ENCODE measurements around the gene CAPZA3. TPM values are rescaled to one million over a fixed set of nuclear protein-coding genes. Genes with fewer than 3 reads are reported as not detected.
"Not testable (repeated sequence)": the region's sequence is repeated elsewhere in the genome, so short reads cannot be mapped to it uniquely, and the experiment has no call there.

Gene CAPZA3
- total RNA-seq, 1 donor from 2014 or later: not detected

DNA sequence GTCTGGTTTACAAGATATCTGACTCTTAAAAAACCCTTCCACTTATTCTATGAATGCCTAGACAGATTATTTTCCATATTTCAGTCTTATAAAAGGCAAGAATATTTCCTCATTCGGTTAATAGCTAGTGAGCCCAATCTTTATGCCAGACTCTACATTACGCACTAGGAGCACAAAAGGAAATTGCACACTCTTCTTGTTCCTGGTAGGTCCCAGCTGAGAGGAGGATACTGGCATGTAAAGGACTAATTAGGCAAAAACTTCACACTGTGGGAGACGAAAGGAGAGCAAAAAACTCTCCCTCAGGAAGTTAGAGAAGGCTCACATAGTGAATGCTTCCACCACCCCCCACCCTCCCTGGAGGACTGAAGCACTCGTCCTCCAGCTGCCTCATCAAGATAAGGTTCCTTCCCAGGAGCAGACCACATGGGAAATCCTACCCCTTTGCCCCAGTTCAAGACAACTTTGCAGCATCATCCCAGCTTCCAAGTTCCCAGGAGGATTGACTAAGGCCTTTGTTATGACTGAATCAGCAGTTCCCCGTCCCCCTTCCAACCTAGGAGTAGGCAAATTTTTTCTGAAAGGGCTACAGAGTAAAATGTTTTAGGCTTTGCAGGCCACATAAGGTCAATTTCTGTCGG lies 14.5 kb downstream of the CAPZA3 start:
- peak; percentile 86 for ATAC-seq
- intact Hi-C loops (cut with DNase I): no loop called here
- no peak for DNase-seq (ENCODE audit: low spot score)

DNA sequence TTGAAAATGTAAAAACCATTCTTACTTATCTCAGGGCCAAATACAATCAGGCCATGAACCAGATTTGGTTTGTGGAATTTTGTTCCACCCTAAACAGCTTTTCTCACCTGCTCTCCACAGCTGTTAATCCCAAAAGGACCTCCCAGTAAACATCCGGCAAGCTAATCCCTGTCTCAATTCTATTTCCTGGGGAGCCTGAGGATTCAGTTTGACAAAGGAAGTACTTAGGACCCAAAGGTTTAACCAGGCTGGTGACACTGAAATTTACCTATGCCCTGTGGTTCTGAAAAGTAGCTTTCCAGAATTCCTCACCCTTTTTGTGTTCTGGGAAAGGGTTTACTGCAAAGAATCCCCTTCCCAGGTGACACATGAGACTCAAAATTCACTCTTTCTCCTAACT lies 15.0 kb downstream of the CAPZA3 start:
- intact Hi-C loops (cut with DNase I): no loop called here
- no peak for ATAC-seq
- DNase-seq (ENCODE audit: low spot score): no peak

DNA sequence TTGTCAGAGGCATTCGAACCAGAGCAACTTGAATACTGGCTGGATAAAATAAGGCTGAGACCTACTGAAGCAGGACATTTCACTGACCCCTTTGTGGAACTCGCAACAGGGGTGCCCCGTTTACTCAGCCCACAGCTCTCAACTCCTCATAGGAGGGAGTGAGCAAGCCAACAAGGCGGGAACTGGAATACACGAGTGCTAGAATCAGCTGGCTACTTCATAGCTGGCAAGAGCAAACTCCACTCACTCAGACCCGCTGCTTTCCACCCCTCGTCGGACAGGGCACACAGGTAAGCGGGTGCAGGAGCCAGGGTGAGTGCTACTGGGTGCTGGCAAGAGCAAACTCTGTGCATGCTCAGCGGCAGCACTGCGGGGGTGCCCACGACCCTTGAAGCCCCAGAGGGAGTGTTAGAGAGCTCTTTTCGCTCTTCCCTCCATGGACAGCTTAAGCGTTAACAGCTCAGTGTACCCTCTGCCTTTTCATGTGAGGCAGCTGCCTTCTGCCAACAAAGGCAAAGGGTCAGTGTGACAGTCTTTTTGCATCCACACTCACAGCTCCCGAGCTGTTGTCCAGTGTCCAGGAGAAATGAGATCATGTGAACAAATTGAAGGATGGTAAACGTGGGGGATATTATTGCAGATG lies 15.7 kb downstream of the CAPZA3 start:
- intact Hi-C loops (cut with DNase I): no loop called here
- no peak for DNase-seq (ENCODE audit: low spot score)

DNA sequence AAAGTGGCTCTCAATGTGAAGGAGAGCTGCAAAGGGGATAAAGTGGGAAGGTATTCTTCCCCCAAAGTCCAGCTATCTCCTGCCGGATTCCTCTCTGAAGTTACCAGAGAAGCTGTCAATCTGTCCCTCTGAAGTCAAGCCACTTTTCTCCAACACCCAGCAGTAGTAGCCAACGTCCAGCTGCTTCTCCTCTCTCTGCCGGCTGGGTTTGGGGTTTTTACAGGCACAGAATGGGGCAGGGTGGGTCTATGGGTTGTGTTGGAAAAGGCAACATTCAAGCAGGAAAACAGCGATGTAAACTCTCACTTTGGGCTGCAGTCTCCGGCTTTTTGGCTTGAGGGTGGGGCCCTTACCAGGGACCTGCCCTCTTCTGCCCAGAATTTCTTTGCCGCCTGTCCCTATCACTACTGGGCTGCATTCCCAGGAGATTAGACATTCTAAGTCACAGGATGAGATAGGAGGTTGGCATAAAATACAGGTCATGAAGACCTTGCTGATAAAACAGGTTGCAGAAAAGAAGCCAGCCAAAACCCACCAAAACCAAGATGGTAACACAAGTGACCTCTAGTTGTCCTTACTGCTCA lies 16.3 kb downstream of the CAPZA3 start:
- ATAC-seq (no peak), DNase-seq (ENCODE audit: low spot score) (no peak)
- intact Hi-C loops (cut with DNase I): no loop called here

More for the DNA sequence above, 15.7 kb downstream of the CAPZA3 start:
- peak; percentile 46 for ATAC-seq

DNA sequence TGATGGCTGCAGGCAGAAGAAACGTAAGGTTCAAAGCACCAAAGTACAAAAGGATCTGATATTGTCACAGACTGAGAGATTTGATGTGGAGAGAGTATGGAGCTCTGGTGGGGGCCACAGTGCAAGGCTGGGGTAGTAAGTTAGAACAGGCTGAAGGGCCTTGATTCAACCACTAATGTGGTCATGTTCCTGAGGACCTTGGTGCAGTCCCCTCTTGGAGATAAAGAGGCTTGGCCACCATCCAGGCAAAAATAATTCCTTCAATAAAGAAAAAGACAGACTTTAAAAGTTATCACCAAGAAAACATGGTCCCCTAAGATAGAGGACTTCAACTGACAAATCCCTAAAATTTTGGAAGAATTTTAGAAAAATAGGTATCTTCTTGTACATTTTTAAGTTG lies 17.4 kb downstream of the CAPZA3 start:
- DNase-seq (ENCODE audit: low spot score) (no peak), ATAC-seq (no peak)
- intact Hi-C loops (cut with DNase I): no loop called here

DNA sequence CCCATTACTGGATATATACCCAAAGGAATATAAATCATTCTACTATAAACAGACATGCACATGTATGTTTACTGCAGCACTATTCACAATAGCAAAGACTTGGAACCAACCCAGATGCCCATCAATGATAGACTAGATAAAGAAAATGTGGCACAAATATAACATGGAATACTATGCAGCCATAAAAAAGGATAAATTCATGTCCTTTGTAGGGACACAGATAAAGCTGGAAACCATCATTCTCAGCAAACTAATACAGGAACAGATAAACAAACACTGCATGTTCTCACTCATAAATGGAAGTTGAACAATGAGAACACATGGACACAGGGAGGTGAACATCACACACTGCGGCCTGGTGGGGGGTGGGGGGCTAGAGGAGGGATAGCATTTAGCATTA lies 28.6 kb downstream of the CAPZA3 start:
- intact Hi-C loops (cut with DNase I); DNase-seq (ENCODE audit: low spot score); ATAC-seq: not testable (repeated sequence)

DNA sequence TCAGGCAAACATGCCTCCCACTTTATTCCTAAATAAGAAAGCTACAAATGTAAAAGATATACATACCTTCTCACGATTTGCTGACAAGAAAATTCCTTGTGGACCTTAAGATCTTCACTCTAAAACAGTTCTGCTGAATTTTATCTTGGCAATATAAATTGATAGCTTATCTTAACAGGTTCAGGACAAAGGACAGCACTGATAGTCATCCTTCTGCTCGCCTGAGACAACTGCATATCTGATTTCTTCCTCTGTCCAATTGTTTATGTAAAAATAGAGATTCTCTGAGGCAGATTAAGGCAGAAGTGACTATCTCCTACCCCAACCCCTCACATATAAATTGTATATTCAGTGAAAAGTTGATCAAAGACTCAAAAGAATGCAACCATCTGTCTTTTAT lies 44.9 kb downstream of the CAPZA3 start:
- DNase-seq (ENCODE audit: low spot score): no peak
- ATAC-seq: no peak

DNA sequence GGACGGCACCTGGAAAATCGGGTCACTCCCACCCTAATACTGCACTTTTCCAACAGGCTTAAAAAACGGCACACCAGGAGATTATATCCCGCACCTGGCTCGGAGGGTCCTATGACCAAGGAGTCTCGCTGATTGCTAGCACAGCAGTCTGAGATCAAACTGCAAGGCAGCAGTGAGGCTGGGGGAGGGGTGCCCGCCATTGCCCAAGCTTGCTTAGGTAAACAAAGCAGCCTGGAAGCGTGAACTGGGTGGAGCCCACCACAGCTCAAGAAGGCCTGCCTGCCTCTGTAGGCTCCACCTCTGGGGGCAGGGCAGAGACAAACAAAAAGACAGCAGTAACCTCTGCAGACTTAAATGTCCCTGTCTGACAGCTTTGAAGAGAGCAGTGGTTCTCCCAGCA lies 47.5 kb downstream of the CAPZA3 start:
- DNase-seq (ENCODE audit: low spot score); intact Hi-C loops (cut with DNase I); ATAC-seq: not testable (repeated sequence)

More for the DNA sequence above, 44.9 kb downstream of the CAPZA3 start:
- intact Hi-C loops (cut with DNase I): no loop called here

Other genes with a start within 250 kb of the CAPZA3 start
- not detected for gene PLCZ1, start 107 bp upstream of the CAPZA3 start, total RNA-seq

Measured in sciatic nerve (tissue), 2 donors.